GM21360 (cell line): ENCODE measurements around the gene P4HB.
"Not testable (repeated sequence)": the region's sequence is repeated elsewhere in the genome, so short reads cannot be mapped to it uniquely, and the experiment has no call there.

Experiments used
- ATAC-seq: cut with Tn5 transposase; IDR thresholded peaks from one replicate; pipeline ENCODE4 v1.9.1; 2021; ENCODE audit warnings: mild to moderate bottlenecking, moderate library complexity; ENCODE audit not compliant: unreplicated experiment

P4HB gene

GRCh38 chr17:81849457-81849856 is 10.9 kb downstream of the P4HB start:
- no peak for ATAC-seq

- ATAC-seq: no peak
Measured at GRCh38 chr17:81846743-81847689, 13.3 kb downstream of the P4HB start.

- no peak for ATAC-seq
Measured at GRCh38 chr17:81845881-81846742, 14.2 kb downstream of the P4HB start.

- ATAC-seq: no peak
Measured at GRCh38 chr17:81845361-81845760, 15.0 kb downstream of the P4HB start.

- no peak for ATAC-seq
Measured at GRCh38 chr17:81844887-81845286, 15.4 kb downstream of the P4HB start.

- ATAC-seq: no peak
Measured at GRCh38 chr17:81844327-81844851, 15.9 kb downstream of the P4HB start.

- no peak for ATAC-seq
Measured at GRCh38 chr17:81843713-81844326, 16.5 kb downstream of the P4HB start.

- ATAC-seq: no peak
Measured at GRCh38 chr17:81842725-81843504, 17.4 kb downstream of the P4HB start.

- ATAC-seq: no peak
Measured at GRCh38 chr17:81842378-81842724, 18.0 kb downstream of the P4HB start.

GRCh38 chr17:81841866-81842265 is 18.5 kb downstream of the P4HB start:
- ATAC-seq: no peak

GRCh38 chr17:81840826-81841778 is 19.2 kb downstream of the P4HB start:
- no peak for ATAC-seq

GRCh38 chr17:81840059-81840458 is 20.3 kb downstream of the P4HB start:
- ATAC-seq: not testable (repeated sequence)

- no peak for ATAC-seq
Measured at GRCh38 chr17:81839301-81839700, 21.0 kb downstream of the P4HB start.

- no peak for ATAC-seq
Measured at GRCh38 chr17:81838753-81839255, 21.5 kb downstream of the P4HB start.

- ATAC-seq: no peak
Measured at GRCh38 chr17:81837641-81838040, 22.7 kb downstream of the P4HB start.

GRCh38 chr17:81834831-81835267 is 25.5 kb downstream of the P4HB start, which contains the start of gene PPP1R27:
TSS of gene PPP1R27 (minus strand) at chr17:81835050. CDS start at chr17:81834953, 97 bp downstream.
- no peak for ATAC-seq

- ATAC-seq: no peak
Measured at GRCh38 chr17:81833921-81834830, 26.2 kb downstream of the P4HB start.
